ENCODE measurements around the gene NRCAM.

NRCAM gene

DNA sequence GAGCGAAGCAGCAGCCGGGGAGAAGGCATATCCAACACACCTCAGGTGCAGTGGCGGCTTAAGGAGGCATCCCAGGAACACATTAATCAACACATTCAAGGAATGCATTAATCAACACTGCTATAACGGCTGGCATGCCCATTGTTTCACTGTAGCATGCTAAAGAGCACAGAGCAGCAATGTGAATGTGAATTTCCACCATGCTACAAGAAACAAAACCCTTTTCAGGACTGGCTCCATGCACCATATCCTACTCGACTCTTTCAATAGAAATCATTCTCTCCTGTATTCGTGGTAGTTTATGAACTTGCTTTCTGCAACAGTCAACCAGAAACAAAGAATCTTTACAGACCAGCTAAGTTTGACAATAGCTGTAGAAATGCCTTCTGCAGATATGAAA lies 149.0 kb downstream of the NRCAM start:
- TF ChIP-seq, protein P1, sequence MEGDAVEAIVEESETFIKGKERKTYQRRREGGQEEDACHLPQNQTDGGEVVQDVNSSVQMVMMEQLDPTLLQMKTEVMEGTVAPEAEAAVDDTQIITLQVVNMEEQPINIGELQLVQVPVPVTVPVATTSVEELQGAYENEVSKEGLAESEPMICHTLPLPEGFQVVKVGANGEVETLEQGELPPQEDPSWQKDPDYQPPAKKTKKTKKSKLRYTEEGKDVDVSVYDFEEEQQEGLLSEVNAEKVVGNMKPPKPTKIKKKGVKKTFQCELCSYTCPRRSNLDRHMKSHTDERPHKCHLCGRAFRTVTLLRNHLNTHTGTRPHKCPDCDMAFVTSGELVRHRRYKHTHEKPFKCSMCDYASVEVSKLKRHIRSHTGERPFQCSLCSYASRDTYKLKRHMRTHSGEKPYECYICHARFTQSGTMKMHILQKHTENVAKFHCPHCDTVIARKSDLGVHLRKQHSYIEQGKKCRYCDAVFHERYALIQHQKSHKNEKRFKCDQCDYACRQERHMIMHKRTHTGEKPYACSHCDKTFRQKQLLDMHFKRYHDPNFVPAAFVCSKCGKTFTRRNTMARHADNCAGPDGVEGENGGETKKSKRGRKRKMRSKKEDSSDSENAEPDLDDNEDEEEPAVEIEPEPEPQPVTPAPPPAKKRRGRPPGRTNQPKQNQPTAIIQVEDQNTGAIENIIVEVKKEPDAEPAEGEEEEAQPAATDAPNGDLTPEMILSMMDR (IDR thresholded peaks at IDR 0.05; ENCODE audit: low read depth, low read length) = no peak
- no peak overlapping the region for H3K4me3 ChIP-seq (ENCODE audit: low read depth, low read length)
- no peak for DNase-seq (ENCODE audit: low read depth, low spot score)
- in situ Hi-C loops (cut with HindIII; ENCODE audit: low sequenced_read_pairs) = no loop called here

GRCh38 chr7:108303332-108303731 lies 152.9 kb downstream of the NRCAM start:
- in situ Hi-C loops (cut with HindIII; ENCODE audit: low sequenced_read_pairs) = no loop called here

GRCh38 chr7:108301387-108301786 lies 154.8 kb downstream of the NRCAM start:
- TF ChIP-seq, protein P1 (IDR thresholded peaks at IDR 0.05; ENCODE audit: low read depth, low read length) = no peak
- in situ Hi-C loops (cut with HindIII; ENCODE audit: low sequenced_read_pairs) = no loop called here
- no peak overlapping the region for H3K4me3 ChIP-seq (ENCODE audit: low read depth, low read length)
- DNase-seq (ENCODE audit: low read depth, low spot score) = no peak

More at GRCh38 chr7:108303332-108303731, 152.9 kb downstream of the NRCAM start:
- TF ChIP-seq, protein P1 (IDR thresholded peaks at IDR 0.05; ENCODE audit: low read depth, low read length) = no peak
- H3K4me3 ChIP-seq (ENCODE audit: low read depth, low read length) = no peak overlapping the region
- no peak for DNase-seq (ENCODE audit: low read depth, low spot score)

DNA sequence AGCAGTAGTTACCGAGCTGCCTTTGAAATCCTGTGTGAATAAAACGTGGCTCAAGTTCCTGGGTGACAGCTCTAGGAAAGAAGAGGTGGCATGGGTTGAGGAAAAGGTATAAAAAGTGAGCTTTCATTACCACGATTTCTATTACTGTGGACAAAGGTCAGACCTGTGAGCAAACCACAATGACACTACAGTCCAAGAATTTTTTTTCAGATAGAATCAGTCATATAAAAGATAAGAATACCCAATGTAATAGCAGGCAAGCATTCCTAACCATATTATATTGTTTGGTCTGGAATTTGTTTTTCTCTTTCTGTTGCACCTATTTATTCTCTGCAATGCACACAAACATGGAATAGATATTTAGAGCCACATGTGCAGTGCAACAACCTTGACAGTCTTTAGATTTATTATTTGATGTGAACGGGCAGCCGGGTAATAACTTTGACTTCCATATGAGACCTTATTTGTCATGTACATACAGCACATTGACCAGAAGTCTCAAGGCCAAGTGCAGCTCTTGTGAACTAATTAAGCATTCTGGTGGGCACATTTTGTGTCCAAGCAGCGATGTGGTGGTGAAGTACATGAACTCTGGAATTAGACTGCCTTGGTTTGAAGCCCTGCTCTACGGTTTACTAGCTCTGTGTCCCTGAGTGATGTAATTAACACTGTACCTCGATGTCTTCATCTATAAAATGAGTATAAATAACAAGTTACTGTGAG lies 156.8 kb downstream of the NRCAM start:
- in situ Hi-C loops (cut with HindIII; ENCODE audit: low sequenced_read_pairs) = no loop called here
- no peak overlapping the region for H3K4me3 ChIP-seq (ENCODE audit: low read depth, low read length)
- DNase-seq (ENCODE audit: low read depth, low spot score) = peak; percentile 50
- TF ChIP-seq, protein P1 (IDR thresholded peaks at IDR 0.05; ENCODE audit: low read depth, low read length) = no peak

DNA sequence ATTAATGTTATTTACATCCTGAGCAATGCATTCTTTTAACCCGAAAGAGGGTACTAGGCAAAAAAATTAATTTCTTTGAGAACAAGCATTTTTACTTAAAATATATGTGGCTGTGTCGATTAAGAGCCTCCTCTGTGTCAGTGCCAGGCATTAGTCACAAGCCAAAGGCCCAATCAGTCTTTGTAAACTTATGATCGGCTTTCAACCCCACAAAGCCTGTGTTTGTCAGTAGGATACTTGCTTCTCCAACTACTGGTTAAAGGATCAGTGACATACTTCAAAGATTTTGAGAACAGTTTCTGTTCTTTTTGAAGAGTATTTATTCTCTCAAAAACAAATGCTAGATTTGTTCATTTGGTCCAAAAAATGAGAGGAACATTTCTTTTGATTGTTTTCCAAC lies 159.3 kb downstream of the NRCAM start:
- in situ Hi-C loops (cut with HindIII; ENCODE audit: low sequenced_read_pairs) = no loop called here
- no peak overlapping the region for H3K4me3 ChIP-seq (ENCODE audit: low read depth, low read length)
- TF ChIP-seq, protein P1 (IDR thresholded peaks at IDR 0.05; ENCODE audit: low read depth, low read length) = no peak
- DNase-seq (ENCODE audit: low read depth, low spot score) = no peak

GRCh38 chr7:108294595-108294994 lies 161.6 kb downstream of the NRCAM start:
- no peak for DNase-seq (ENCODE audit: low read depth, low spot score)
- TF ChIP-seq, protein P1 (IDR thresholded peaks at IDR 0.05; ENCODE audit: low read depth, low read length) = no peak
- in situ Hi-C loops (cut with HindIII; ENCODE audit: low sequenced_read_pairs) = no loop called here
- no peak overlapping the region for H3K4me3 ChIP-seq (ENCODE audit: low read depth, low read length)
